ENCODE data around the gene ADGRV1. TPM values are rescaled to one million over a fixed set of nuclear protein-coding genes. Genes with fewer than 3 reads are reported as not detected.

The ADGRV1 gene
- total and polyA plus RNA-seq, 2 donors (not counting 3 experiments of a cell fraction or from before 2014, with no cell fraction given), result 0.11 to 0.55 TPM

DNA sequence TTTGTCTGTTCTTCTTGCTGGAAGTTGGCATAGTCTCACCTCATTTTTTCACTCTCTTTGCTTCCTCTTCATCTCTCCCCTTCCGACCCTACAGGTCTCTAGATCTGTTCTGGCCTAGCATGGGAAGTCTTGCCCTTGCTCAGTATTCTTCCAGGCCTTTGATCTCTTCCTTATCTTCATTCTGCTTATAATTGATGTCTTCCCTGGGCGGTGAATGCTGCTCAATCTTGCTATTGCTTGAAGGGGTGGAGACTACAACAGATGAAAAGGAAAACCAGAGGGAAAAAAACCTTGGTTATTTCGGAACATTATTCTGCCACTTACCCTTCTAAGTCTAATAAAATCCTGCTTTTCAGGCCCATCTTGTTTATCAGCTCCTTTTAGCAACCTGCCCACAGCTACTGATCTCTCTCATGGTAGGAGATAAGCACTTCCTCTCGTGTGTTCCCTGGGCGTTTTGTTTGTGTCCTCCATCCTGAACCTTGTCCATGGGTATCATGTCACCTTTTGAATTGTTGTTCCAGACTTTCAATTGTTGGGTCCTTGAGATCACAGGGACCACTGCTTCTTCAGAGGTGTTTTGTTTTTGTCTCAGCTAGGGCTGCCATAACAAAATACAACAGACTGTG is 375.6 kb downstream of the ADGRV1 start:
- no peak overlapping the region for H3K4me3 ChIP-seq (replicated peaks in 1 of 3; ENCODE audit: insufficient read depth in 1 of 3, low read depth in 1 of 3, low read length in 3 of 3)
- H3K4me1 ChIP-seq (ENCODE audit: control insufficient read depth, extremely low read depth, insufficient read depth, low read length), result peaks cover 9% of the 10 kb centered on the region
- H2AFZ ChIP-seq (ENCODE audit: low read depth, low read length), result no peak overlapping the region
- H3K4me2 ChIP-seq (ENCODE audit: insufficient read depth, low read length), result no peak overlapping the region
- BruUV-seq (replicated peaks), result no TSS peak
- dilution Hi-C loops (cut with MboI; ENCODE audit: extremely low pct_ligation_motif_present, low sequenced_read_pairs), result loop anchor here (25.0 kb wide), 1 partner anchor 453 kb away; the partner anchor contains the start of gene ARRDC3
- TF ChIP-seq POLR2AphosphoS5 (IDR thresholded peaks at IDR 0.05; ENCODE audit: insufficient read depth, low read depth, low read length), result no peak
- TF ChIP-seq MYC (IDR thresholded peaks at IDR 0.05; ENCODE audit: low read depth, low read length), result no peak
- TF ChIP-seq, protein P1, sequence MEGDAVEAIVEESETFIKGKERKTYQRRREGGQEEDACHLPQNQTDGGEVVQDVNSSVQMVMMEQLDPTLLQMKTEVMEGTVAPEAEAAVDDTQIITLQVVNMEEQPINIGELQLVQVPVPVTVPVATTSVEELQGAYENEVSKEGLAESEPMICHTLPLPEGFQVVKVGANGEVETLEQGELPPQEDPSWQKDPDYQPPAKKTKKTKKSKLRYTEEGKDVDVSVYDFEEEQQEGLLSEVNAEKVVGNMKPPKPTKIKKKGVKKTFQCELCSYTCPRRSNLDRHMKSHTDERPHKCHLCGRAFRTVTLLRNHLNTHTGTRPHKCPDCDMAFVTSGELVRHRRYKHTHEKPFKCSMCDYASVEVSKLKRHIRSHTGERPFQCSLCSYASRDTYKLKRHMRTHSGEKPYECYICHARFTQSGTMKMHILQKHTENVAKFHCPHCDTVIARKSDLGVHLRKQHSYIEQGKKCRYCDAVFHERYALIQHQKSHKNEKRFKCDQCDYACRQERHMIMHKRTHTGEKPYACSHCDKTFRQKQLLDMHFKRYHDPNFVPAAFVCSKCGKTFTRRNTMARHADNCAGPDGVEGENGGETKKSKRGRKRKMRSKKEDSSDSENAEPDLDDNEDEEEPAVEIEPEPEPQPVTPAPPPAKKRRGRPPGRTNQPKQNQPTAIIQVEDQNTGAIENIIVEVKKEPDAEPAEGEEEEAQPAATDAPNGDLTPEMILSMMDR (IDR thresholded peaks at IDR 0.05; ENCODE audit: extremely low read depth in 1 of 2, insufficient read depth in 1 of 2, low read depth in 1 of 2, low read length in 2 of 2), result no peak
- TF ChIP-seq, protein P2, sequence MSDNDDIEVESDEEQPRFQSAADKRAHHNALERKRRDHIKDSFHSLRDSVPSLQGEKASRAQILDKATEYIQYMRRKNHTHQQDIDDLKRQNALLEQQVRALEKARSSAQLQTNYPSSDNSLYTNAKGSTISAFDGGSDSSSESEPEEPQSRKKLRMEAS (IDR thresholded peaks at IDR 0.05; ENCODE audit: insufficient read depth, insufficient read length), result no peak
- TF ChIP-seq POLR2A (IDR thresholded peaks at IDR 0.05; ENCODE audit: low read depth, low read length), result no peak
- no peak for TF ChIP-seq FOS (IDR thresholded peaks at IDR 0.05; ENCODE audit: borderline replicate concordance, insufficient read depth, low read length)
- TF ChIP-seq JUN (IDR thresholded peaks at IDR 0.05; ENCODE audit: borderline replicate concordance, insufficient read depth, insufficient read length, low read depth), result no peak
- no peak for TF ChIP-seq GATA2 (IDR thresholded peaks at IDR 0.05; ENCODE audit: insufficient read depth, insufficient read length, low read depth, low read length)
- no peak for TF ChIP-seq EZH2 (IDR thresholded peaks at IDR 0.05; ENCODE audit: borderline replicate concordance, low read depth, low read length, severe bottlenecking)
- FAIRE-seq, result no peak
- H3K36me3 ChIP-seq (ENCODE audit: control insufficient read depth in 2 of 2, extremely low read depth in 1 of 2, insufficient read depth in 2 of 2, low read length in 2 of 2), result no peaks in the 10 kb centered on the region
- no peak overlapping the region for H3K9ac ChIP-seq (replicated peaks; ENCODE audit: extremely low read depth, insufficient read depth, low read length)
- no peaks in the 10 kb centered on the region for H3K9me1 ChIP-seq (replicated peaks; ENCODE audit: control insufficient read depth, extremely low read depth, insufficient read depth, low read length)
- H4K20me1 ChIP-seq (replicated peaks; ENCODE audit: control insufficient read depth, extremely low read depth, insufficient read depth, low read length), result no peaks in the 10 kb centered on the region
- H3K9me3 ChIP-seq (replicated peaks; ENCODE audit: control insufficient read depth, insufficient read depth, low read length), result no peaks in the 10 kb centered on the region
- H3K27me3 ChIP-seq (ENCODE audit: control insufficient read depth in 2 of 2, insufficient read depth in 2 of 2, low read length in 2 of 2), result no peaks in the 10 kb centered on the region
- ChIA-PET CTCF (interaction anchor here (1.3 to 3.8 kb wide), 3 partner anchors 157 to 485 kb away, joined by 4 to 158 read pairs (median 19); partner anchors contain the start of gene ARRDC3), POLR2A (no interaction called here)
- intact Hi-C loops (cut with micrococcal nuclease), result loop anchor here (5.0 kb wide), 1 partner anchor 378 kb away; no protein-coding TSS in a partner anchor
- H3K27ac ChIP-seq (ENCODE audit: insufficient read depth, low read depth, low read length), result no peak overlapping the region
- no peak for DNase-seq (ENCODE audit: low read depth, low spot score)
- H3K79me2 ChIP-seq (ENCODE audit: control insufficient read depth, insufficient read depth, low read length), result no peaks in the 10 kb centered on the region
